Measurements from ENCODE around the gene ACTG1.

ACTG1 gene

GRCh38 chr17:81519284-81520020, 6.9 kb upstream of the ACTG1 start:
- no peak for TF ChIP-seq TARDBP (IDR thresholded peaks at IDR 0.05)
- TF ChIP-seq FOXM1 (IDR thresholded peaks at IDR 0.05; ENCODE audit: borderline replicate concordance): no peak
- TF ChIP-seq ZNF384 (IDR thresholded peaks at IDR 0.05): no peak
- no peak for TF ChIP-seq BHLHE40 (IDR thresholded peaks at IDR 0.05; ENCODE audit: borderline replicate concordance)
- POLR2A ChIA-PET: interaction anchor here (1.8 kb wide), 1 partner anchor 33 kb away, joined by 6 read pairs; the partner anchor contains the start of gene FAAP100
- DNase-seq (ENCODE audit: extremely low spot score): no peak
- CTCF ChIA-PET: no interaction called here

GRCh38 chr17:81518785-81519283, 6.2 kb upstream of the ACTG1 start:
- ChIA-PET CTCF (interaction anchor here (1.4 kb wide), 1 partner anchor 34 kb away, joined by 4 read pairs; no protein-coding TSS in a partner anchor), POLR2A (interaction anchor here (1.8 kb wide), 1 partner anchor 33 kb away, joined by 6 read pairs; the partner anchor contains the start of gene FAAP100)
- TF ChIP-seq TARDBP (IDR thresholded peaks at IDR 0.05): no peak
- no peak for TF ChIP-seq ZNF384 (IDR thresholded peaks at IDR 0.05)
- TF ChIP-seq PKNOX1 (IDR thresholded peaks at IDR 0.05): no peak
- TF ChIP-seq LEF1 (IDR thresholded peaks at IDR 0.05; ENCODE audit: borderline replicate concordance): no peak
- no peak for TF ChIP-seq NFRKB (IDR thresholded peaks at IDR 0.05)
- TF ChIP-seq FOXK2 (IDR thresholded peaks at IDR 0.05): no peak
- no peak for TF ChIP-seq ARNT (IDR thresholded peaks at IDR 0.05)
- TF ChIP-seq FOXM1 (IDR thresholded peaks at IDR 0.05; ENCODE audit: borderline replicate concordance): no peak
- TF ChIP-seq FOXA1 (IDR thresholded peaks at IDR 0.05): no peak
- no peak for TF ChIP-seq CTBP1 (IDR thresholded peaks at IDR 0.05; ENCODE audit: borderline replicate concordance)
- TF ChIP-seq SP1 (IDR thresholded peaks at IDR 0.05): no peak
- no peak for DNase-seq (ENCODE audit: extremely low spot score)

- POLR2A ChIA-PET: interaction anchor here (1.8 to 7.5 kb wide), 2 partner anchors 28 to 34 kb away, joined by 6 to 66 read pairs; partner anchors contain the start of gene FAAP100
- CTCF ChIA-PET: interaction anchor here (1.4 kb wide), 1 partner anchor 34 kb away, joined by 4 read pairs; no protein-coding TSS in a partner anchor
- no peak for DNase-seq (ENCODE audit: extremely low spot score)
- TF ChIP-seq ELF4 (IDR thresholded peaks at IDR 0.05) (no peak), FOXM1 (IDR thresholded peaks at IDR 0.05; ENCODE audit: borderline replicate concordance) (no peak), FOXA1 (IDR thresholded peaks at IDR 0.05) (no peak), PKNOX1 (IDR thresholded peaks at IDR 0.05) (no peak), ARNT (IDR thresholded peaks at IDR 0.05) (no peak), L3MBTL2 (conservative IDR thresholded peaks at IDR 0.05) (no peak), BHLHE40 (IDR thresholded peaks at IDR 0.05; ENCODE audit: borderline replicate concordance) (no peak), FOXK2 (IDR thresholded peaks at IDR 0.05) (no peak), SP1 (IDR thresholded peaks at IDR 0.05) (no peak), ZNF384 (IDR thresholded peaks at IDR 0.05) (no peak), SUZ12 (IDR thresholded peaks at IDR 0.05) (no peak), TARDBP (IDR thresholded peaks at IDR 0.05) (no peak), LEF1 (IDR thresholded peaks at IDR 0.05; ENCODE audit: borderline replicate concordance) (no peak), HDGF (IDR thresholded peaks at IDR 0.05; ENCODE audit: borderline replicate concordance) (no peak), CTBP1 (IDR thresholded peaks at IDR 0.05; ENCODE audit: borderline replicate concordance) (no peak)
Measured at GRCh38 chr17:81518113-81518784, 5.7 kb upstream of the ACTG1 start.

GRCh38 chr17:81517339-81518112, 4.9 kb upstream of the ACTG1 start:
- no peak for TF ChIP-seq FOXK2 (IDR thresholded peaks at IDR 0.05)
- no peak for TF ChIP-seq NFRKB (IDR thresholded peaks at IDR 0.05)
- no peak for DNase-seq (ENCODE audit: extremely low spot score)
- POLR2A ChIA-PET: interaction anchor here (1.8 to 7.5 kb wide), 2 partner anchors 27 to 35 kb away, joined by 6 to 66 read pairs; partner anchors contain the start of gene FAAP100
- CTCF ChIA-PET: interaction anchor here (1.4 kb wide), 1 partner anchor 33 kb away, joined by 4 read pairs; no protein-coding TSS in a partner anchor

GRCh38 chr17:81517009-81517338, 4.4 kb upstream of the ACTG1 start:
- TF ChIP-seq BHLHE40 (IDR thresholded peaks at IDR 0.05; ENCODE audit: borderline replicate concordance) (no peak), SUZ12 (IDR thresholded peaks at IDR 0.05) (no peak), SP1 (IDR thresholded peaks at IDR 0.05) (no peak), FOXM1 (IDR thresholded peaks at IDR 0.05; ENCODE audit: borderline replicate concordance) (no peak), PKNOX1 (IDR thresholded peaks at IDR 0.05) (no peak), HDGF (IDR thresholded peaks at IDR 0.05; ENCODE audit: borderline replicate concordance) (no peak), ELF4 (IDR thresholded peaks at IDR 0.05) (no peak)
- ChIA-PET CTCF (no interaction called here), POLR2A (interaction anchor here (0.8 to 7.5 kb wide), 2 partner anchors 19 to 26 kb away, joined by 3 to 66 read pairs; no protein-coding TSS in a partner anchor)
- no peak for DNase-seq (ENCODE audit: extremely low spot score)

Data from HEK293T (cell line).